Mesenchymal stem cell (in vitro differentiated cells and primary cell): ENCODE data around the gene E2F7.

Experiments used
- DNase-seq: peaks from one replicate; pipeline ENCODE4 v3.0.0-alpha.2; 2013
- H2AFZ ChIP-seq: one replicate; pipeline ENCODE4 v1.6.1; 2013; ENCODE audit warnings: low read depth, mild to moderate bottlenecking, control low read depth, inconsistent platforms, low read length, moderate library complexity
- H2AK5ac ChIP-seq: 2 replicates; pipeline ENCODE4 v1.6.1; 2013; ENCODE audit warnings: low read length, moderate library complexity, mild to moderate bottlenecking, inconsistent platforms; ENCODE audit not compliant: severe bottlenecking
- H2BK120ac ChIP-seq: one replicate; pipeline ENCODE4 v1.6.1; 2013; ENCODE audit warnings: low read depth, mild to moderate bottlenecking, inconsistent platforms, low read length, moderate library complexity
- H2BK12ac ChIP-seq, 2 experiments: one replicate each; pipeline ENCODE4 v1.6.1; 2013; ENCODE audit warnings: inconsistent platforms in 2 of 2, low read length in 2 of 2, mild to moderate bottlenecking in 2 of 2, moderate library complexity in 2 of 2, control low read depth in 1 of 2
- H2BK15ac ChIP-seq: one replicate; pipeline ENCODE4 v1.6.1; 2013; ENCODE audit warnings: mild to moderate bottlenecking, low read depth, inconsistent platforms; ENCODE audit not compliant: poor library complexity, severe bottlenecking
- H2BK5ac ChIP-seq: 2 replicates; pipeline ENCODE4 v1.6.1; 2013; ENCODE audit warnings: low read depth, mild to moderate bottlenecking, low read length, control low read depth, inconsistent platforms; ENCODE audit not compliant: poor library complexity, severe bottlenecking
- H3K14ac ChIP-seq, 2 experiments: one replicate each; pipeline ENCODE4 v1.6.1; 2013; ENCODE audit warnings: inconsistent platforms in 2 of 2, low read length in 2 of 2, control low read depth in 1 of 2, mild to moderate bottlenecking in 1 of 2, moderate library complexity in 1 of 2
- H3K18ac ChIP-seq, 2 experiments: one replicate each; pipeline ENCODE4 v1.6.1; 2013; ENCODE audit warnings: inconsistent platforms in 2 of 2, low read length in 2 of 2, control low read depth in 1 of 2, low read depth in 1 of 2, mild to moderate bottlenecking in 1 of 2
- H3K23ac ChIP-seq, 2 experiments: one replicate each; pipeline ENCODE4 v1.6.1; 2013; ENCODE audit warnings: inconsistent platforms in 2 of 2, low read length in 2 of 2, mild to moderate bottlenecking in 2 of 2, moderate library complexity in 2 of 2, control low read depth in 1 of 2
- H3K27ac ChIP-seq: 2 replicates; pipeline ENCODE4 v1.5.1; 2013; ENCODE audit warnings: mild to moderate bottlenecking, moderate library complexity, low read length, control low read depth, inconsistent platforms; ENCODE audit not compliant: poor library complexity, severe bottlenecking
- H3K27me3 ChIP-seq, 2 experiments: 2 replicates each; pipeline versions ENCODE4 v1.6.1 to v1.7.0; 2013; ENCODE audit warnings: low read length in 2 of 2, mild to moderate bottlenecking in 2 of 2, moderate library complexity in 2 of 2, control low read depth in 1 of 2, inconsistent platforms in 1 of 2; ENCODE audit not compliant: control insufficient read depth in 1 of 2, insufficient read depth in 1 of 2
- H3K36me3 ChIP-seq, 2 experiments: 2 replicates each; pipeline versions ENCODE4 v1.6.1 to v1.7.0; 2013; ENCODE audit warnings: low read length in 2 of 2, control low read depth in 1 of 2, inconsistent platforms in 1 of 2, low read depth in 1 of 2, mild to moderate bottlenecking in 1 of 2; ENCODE audit not compliant: insufficient read depth in 2 of 2, control insufficient read depth in 1 of 2
- H3K4ac ChIP-seq, 2 experiments: one replicate each; pipeline ENCODE4 v1.6.1; 2013; ENCODE audit warnings: inconsistent platforms in 2 of 2, low read length in 2 of 2, mild to moderate bottlenecking in 2 of 2, moderate library complexity in 2 of 2, control low read depth in 1 of 2, low read depth in 1 of 2
- H3K4me1 ChIP-seq: 2 replicates; pipeline ENCODE4 v1.6.1; 2013; ENCODE audit warnings: low read depth, low read length, control low read depth; ENCODE audit not compliant: control insufficient read depth, insufficient read depth
- H3K4me2 ChIP-seq: 2 replicates; pipeline ENCODE4 v1.6.1; 2013; ENCODE audit warnings: low read length, mild to moderate bottlenecking, inconsistent platforms; ENCODE audit not compliant: poor library complexity, severe bottlenecking
- H3K4me3 ChIP-seq, 2 experiments: 2 replicates each; pipeline versions ENCODE4 v1.5.1 to v1.7.0; 2013; ENCODE audit warnings: low read length in 2 of 2, mild to moderate bottlenecking in 2 of 2, control low read depth in 1 of 2, low read depth in 1 of 2; ENCODE audit not compliant: insufficient read depth in 1 of 2
- H3K79me1 ChIP-seq: replicated peaks from 2 replicates; pipeline ENCODE4 v1.6.1; 2013; ENCODE audit warnings: mild to moderate bottlenecking, control low read depth, low read length, inconsistent platforms; ENCODE audit not compliant: poor library complexity, severe bottlenecking
- H3K9ac ChIP-seq: 2 replicates; pipeline ENCODE4 v1.7.0; 2013; ENCODE audit warnings: mild to moderate bottlenecking, low read length, moderate library complexity
- H3K9me3 ChIP-seq: 2 replicates; pipeline ENCODE4 v1.7.0; 2013; ENCODE audit warnings: mild to moderate bottlenecking, low read length; ENCODE audit not compliant: control insufficient read depth
- H4K8ac ChIP-seq: one replicate; pipeline ENCODE4 v1.6.1; 2013; ENCODE audit warnings: inconsistent platforms, mild to moderate bottlenecking, low read length, moderate library complexity
- H4K91ac ChIP-seq: one replicate; pipeline ENCODE4 v1.6.1; 2013; ENCODE audit warnings: mild to moderate bottlenecking, low read length, inconsistent platforms
- WGBS: methylation state at CpG from one replicate; pipeline ENCODE4 v1.1.7; 2013; ENCODE audit warnings: mixed read lengths; 5-methylcytosine and 5-hydroxymethylcytosine counted together

E2F7 gene

GRCh38 chr12:77046468-77046867 is 18.9 kb downstream of the E2F7 start:
- Histone ChIP-seq H2AFZ (no peak overlapping the region), H3K9ac (no peak overlapping the region), H3K4me2 (no peak overlapping the region), H2BK120ac (no peak overlapping the region), H3K4ac (no peak overlapping the region), H3K36me3 (peaks cover 10 to 80% of the 10 kb centered on the region in 2 experiments), H3K27ac (no peak overlapping the region), H4K8ac (no peak overlapping the region), H3K27me3 (no peaks in the 10 kb centered on the region), H3K23ac (no peak overlapping the region), H3K9me3 (no peaks in the 10 kb centered on the region), H2AK5ac (no peak overlapping the region), H3K18ac (no peak overlapping the region), H3K79me1 (peaks cover 9% of the 10 kb centered on the region), H4K91ac (no peak overlapping the region), H2BK15ac (no peak overlapping the region), H2BK5ac (no peak overlapping the region), H3K14ac (no peak overlapping the region), H2BK12ac (no peak overlapping the region), H3K4me3 (no peak overlapping the region), H3K4me1 (no peaks in the 10 kb centered on the region)
- 100% methylated on average over 2 of the region's 5 CpGs for WGBS
- DNase-seq = no peak

GRCh38 chr12:77045183-77045582 is 20.2 kb downstream of the E2F7 start:
- H3K36me3 ChIP-seq = peaks cover 10 to 83% of the 10 kb centered on the region in 2 experiments
- no peak overlapping the region for H4K8ac ChIP-seq
- H2BK5ac ChIP-seq = no peak overlapping the region
- H3K9me3 ChIP-seq = no peaks in the 10 kb centered on the region
- H3K9ac ChIP-seq = no peak overlapping the region
- H4K91ac ChIP-seq = no peak overlapping the region
- H3K23ac ChIP-seq = no peak overlapping the region
- peaks cover 9% of the 10 kb centered on the region for H3K79me1 ChIP-seq
- 91% methylated on average over 4 of the region's 6 CpGs for WGBS
- no peak overlapping the region for H2BK12ac ChIP-seq
- no peak overlapping the region for H3K4ac ChIP-seq
- H2AFZ ChIP-seq = no peak overlapping the region
- no peaks in the 10 kb centered on the region for H3K4me1 ChIP-seq
- no peak overlapping the region for H3K4me2 ChIP-seq
- no peak overlapping the region for H2AK5ac ChIP-seq
- no peak overlapping the region for H3K14ac ChIP-seq
- H3K18ac ChIP-seq = no peak overlapping the region
- H2BK15ac ChIP-seq = no peak overlapping the region
- no peak overlapping the region for H3K4me3 ChIP-seq
- H3K27me3 ChIP-seq = no peaks in the 10 kb centered on the region
- H3K27ac ChIP-seq = no peak overlapping the region
- no peak overlapping the region for H2BK120ac ChIP-seq
- no peak for DNase-seq

GRCh38 chr12:77044721-77045120 is 20.6 kb downstream of the E2F7 start:
- Histone ChIP-seq H3K9ac (no peak overlapping the region), H3K4me1 (no peaks in the 10 kb centered on the region), H2BK12ac (no peak overlapping the region), H3K9me3 (peaks cover 2% of the 10 kb centered on the region), H2AK5ac (no peak overlapping the region), H3K79me1 (peaks cover 9% of the 10 kb centered on the region), H2BK5ac (no peak overlapping the region), H2BK15ac (no peak overlapping the region), H3K14ac (no peak overlapping the region), H3K18ac (no peak overlapping the region), H2BK120ac (no peak overlapping the region), H3K23ac (no peak overlapping the region), H3K27ac (no peak overlapping the region), H4K8ac (no peak overlapping the region), H3K4ac (no peak overlapping the region), H2AFZ (no peak overlapping the region), H3K27me3 (no peaks in the 10 kb centered on the region), H3K36me3 (peaks cover 10 to 87% of the 10 kb centered on the region in 2 experiments), H3K4me3 (no peak overlapping the region), H4K91ac (no peak overlapping the region), H3K4me2 (no peak overlapping the region)
- 88% methylated on average over 1 of the region's 2 CpGs for WGBS
- DNase-seq = no peak

GRCh38 chr12:77042833-77043232 is 22.5 kb downstream of the E2F7 start:
- peaks cover 10 to 96% of the 10 kb centered on the region in 2 experiments for H3K36me3 ChIP-seq
- H4K91ac ChIP-seq = no peak overlapping the region
- no peak overlapping the region for H2BK120ac ChIP-seq
- H3K4me3 ChIP-seq = no peak overlapping the region
- no peak overlapping the region for H2BK5ac ChIP-seq
- no peak for DNase-seq
- H4K8ac ChIP-seq = no peak overlapping the region
- no peak overlapping the region for H2AFZ ChIP-seq
- H2AK5ac ChIP-seq = no peak overlapping the region
- no peaks in the 10 kb centered on the region for H3K27me3 ChIP-seq
- no peak overlapping the region for H3K9ac ChIP-seq
- H3K9me3 ChIP-seq = peaks cover 21% of the 10 kb centered on the region
- H2BK12ac ChIP-seq = no peak overlapping the region
- H3K18ac ChIP-seq = no peak overlapping the region
- 95% methylated on average over 8 of the region's 8 CpGs for whole genome bisulfite sequencing
- H2BK15ac ChIP-seq = no peak overlapping the region
- H3K4me1 ChIP-seq = no peaks in the 10 kb centered on the region
- H3K27ac ChIP-seq = no peak overlapping the region
- H3K23ac ChIP-seq = peak overlapping the region in 1 of 2 experiments; percentile 14
- H3K79me1 ChIP-seq = peaks cover 3% of the 10 kb centered on the region
- H3K4me2 ChIP-seq = no peak overlapping the region
- no peak overlapping the region for H3K4ac ChIP-seq
- no peak overlapping the region for H3K14ac ChIP-seq
